Stimulated activated CD8-positive, alpha-beta memory T cell treated with anti-CD3 and anti-CD28 coated beads, Interleukin-12 subunit alpha, Interleukin-12 subunit beta, amount 100 ng/mL, for 1 hour (primary cell): ENCODE results near the gene BBX.

Source experiments
- DNase-seq: peaks from one replicate; pipeline ENCODE4 v3.0.0-alpha.2; 2020; ENCODE audit warnings: low read depth

Gene BBX

DNA sequence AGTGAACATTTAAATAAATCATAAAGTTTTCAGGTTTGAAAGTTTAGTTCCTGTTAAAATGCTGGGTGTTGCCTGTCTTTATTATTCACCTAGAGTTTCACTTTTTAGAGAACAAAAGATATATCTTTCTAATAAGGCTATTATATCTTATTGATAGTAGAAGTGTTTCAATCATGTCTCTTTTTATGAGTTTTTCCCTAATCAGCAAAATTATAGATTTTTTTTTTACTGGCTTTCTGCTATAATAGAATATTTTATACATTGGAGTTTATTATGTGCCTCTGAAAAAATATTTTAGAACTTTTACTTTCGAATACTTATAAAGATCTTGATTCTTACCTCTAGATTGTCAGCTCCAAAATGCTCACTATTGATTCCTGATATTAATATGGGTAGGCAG is 131.5 kb downstream of the BBX start:
- no peak for DNase-seq

- DNase-seq: no peak
Observed at GRCh38 chr3:107657971-107658370, 135.2 kb downstream of the BBX start.

DNA sequence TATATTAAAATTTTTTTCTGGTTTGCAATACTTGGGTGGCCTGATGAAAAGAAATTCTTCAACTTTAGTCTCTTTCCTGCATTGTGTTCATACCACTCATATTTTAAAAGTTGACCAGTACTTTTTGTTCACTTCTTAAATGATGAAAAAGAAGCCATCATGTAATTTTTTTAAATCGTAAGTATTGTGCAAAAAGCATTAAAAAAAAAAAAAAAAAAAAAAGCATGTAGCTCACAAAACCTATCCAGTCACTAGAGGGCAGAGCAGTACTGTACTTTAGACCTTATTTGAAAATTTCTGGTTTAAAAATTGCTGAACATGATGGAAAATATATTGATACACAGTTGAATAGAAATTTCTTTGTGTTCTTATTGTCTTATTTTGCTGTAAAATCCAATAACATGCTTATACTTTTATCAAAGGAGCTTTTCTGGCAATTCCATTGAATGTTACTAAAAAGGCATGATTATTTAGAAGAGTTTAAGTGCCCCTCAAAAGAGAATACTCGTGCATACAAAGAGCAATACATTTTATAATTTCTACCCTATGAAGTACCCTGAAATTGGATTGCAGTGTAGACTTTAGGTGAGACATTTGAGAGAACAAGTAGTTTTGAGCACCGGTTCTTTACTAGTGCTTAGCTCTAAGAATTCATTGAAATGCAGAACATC is 137.7 kb downstream of the BBX start:
- DNase-seq: no peak

GRCh38 chr3:107661447-107662123 is 138.8 kb downstream of the BBX start:
- no peak for DNase-seq

DNA sequence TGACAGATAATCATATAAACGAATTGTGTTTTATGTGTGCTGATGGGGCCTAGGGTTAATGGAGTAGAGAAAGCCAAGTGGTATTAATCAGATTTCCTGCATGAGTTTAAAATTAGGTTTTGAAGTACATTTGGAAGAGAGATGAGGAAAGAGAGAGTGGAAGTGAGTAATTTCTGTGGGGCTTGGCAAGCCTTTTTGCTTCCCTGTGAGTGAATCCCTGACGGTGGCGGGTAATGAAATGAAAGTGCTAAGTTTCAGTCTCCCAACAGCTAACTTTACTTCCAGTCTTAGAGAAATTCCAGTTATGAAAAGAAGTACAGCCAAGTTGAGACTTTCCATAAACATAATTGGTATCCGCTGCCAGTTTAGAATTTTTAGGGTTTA is 139.4 kb downstream of the BBX start:
- no peak for DNase-seq

GRCh38 chr3:107662586-107662985 is 139.8 kb downstream of the BBX start:
- DNase-seq: no peak

- no peak for DNase-seq
Observed at GRCh38 chr3:107663266-107663665, 140.5 kb downstream of the BBX start.

GRCh38 chr3:107664614-107665013 is 141.9 kb downstream of the BBX start:
- DNase-seq: no peak

DNA sequence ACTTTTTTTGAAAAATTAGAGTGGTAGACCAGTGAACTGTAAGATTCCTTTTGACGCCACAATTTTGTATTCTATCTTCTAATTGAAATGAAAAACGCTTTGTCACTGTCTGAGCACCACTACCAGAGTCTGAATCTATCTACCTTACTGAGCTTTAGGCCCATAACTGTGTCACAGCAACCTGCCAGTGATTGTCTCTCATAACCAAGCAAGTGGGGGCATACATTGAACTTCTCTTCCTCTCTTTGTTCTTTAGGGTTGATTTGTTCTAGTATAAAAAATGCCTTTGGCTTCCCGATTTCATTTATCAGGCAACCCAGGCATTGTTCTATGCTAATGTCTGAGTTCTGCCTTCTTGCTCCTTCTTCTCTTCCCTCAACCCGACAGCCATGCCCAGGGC is 142.6 kb downstream of the BBX start:
- DNase-seq: no peak

DNA sequence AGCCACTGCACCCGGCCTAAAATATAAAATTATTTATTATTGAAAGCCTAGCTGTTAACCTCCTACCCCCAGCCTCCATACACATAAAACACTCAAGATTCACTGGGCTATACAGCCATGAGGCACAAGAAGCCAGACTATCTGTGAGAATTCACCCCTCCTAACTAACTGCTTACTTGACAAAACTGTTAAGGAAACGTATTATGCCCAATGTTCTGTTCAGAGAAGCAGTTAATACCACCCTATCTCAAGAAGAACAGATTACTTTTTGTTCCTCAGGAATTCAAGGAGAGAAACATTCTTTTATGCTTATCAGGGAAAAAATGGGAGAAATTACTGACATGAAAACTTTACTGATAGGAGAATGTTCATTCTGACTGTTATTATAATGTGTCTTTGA is 144.1 kb downstream of the BBX start:
- DNase-seq: no peak

- DNase-seq: no peak
Observed at GRCh38 chr3:107668416-107668815, 145.7 kb downstream of the BBX start.

GRCh38 chr3:107668963-107669362 is 146.2 kb downstream of the BBX start:
- DNase-seq: no peak

DNA sequence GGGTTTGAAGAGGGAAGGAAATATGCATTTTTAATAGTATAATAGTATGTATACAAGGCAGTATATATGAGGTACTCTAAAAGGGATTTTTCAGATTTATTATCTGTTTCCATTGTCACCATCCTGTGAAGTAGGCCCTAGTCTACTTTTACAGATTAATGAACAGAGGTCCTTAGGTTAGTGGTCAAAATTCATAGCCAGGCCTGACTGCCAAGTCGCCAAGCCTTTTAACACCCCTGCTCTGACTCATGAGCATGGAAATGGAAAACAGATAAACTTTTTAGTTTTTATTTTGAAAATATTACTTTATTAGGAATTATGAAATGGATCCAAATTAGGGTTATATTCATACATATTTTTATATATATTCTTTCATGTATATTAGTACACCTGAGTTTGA is 146.9 kb downstream of the BBX start:
- DNase-seq: no peak

DNA sequence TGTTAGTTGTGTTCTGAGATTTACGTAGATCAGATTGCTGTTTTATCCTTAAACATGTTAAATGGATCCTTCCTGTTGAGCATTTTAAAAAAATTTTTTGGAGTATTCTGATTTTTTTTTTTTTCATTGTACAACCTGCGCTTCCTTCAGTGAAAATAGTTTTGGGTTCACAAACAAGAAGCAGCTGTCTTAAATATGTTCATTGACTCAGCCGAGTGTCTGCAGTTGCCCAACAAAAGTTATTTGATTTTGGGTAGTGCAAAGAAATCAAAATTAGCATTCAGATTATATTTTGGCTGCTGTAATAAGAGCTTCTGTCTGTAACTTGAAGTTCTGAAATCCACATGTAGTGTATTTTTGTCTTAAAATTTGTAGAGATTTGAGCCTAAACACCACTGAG is 148.2 kb downstream of the BBX start:
- no peak for DNase-seq

GRCh38 chr3:107674371-107674770 is 151.6 kb downstream of the BBX start:
- no peak for DNase-seq

GRCh38 chr3:107675233-107675900 is 152.6 kb downstream of the BBX start:
- no peak for DNase-seq

DNA sequence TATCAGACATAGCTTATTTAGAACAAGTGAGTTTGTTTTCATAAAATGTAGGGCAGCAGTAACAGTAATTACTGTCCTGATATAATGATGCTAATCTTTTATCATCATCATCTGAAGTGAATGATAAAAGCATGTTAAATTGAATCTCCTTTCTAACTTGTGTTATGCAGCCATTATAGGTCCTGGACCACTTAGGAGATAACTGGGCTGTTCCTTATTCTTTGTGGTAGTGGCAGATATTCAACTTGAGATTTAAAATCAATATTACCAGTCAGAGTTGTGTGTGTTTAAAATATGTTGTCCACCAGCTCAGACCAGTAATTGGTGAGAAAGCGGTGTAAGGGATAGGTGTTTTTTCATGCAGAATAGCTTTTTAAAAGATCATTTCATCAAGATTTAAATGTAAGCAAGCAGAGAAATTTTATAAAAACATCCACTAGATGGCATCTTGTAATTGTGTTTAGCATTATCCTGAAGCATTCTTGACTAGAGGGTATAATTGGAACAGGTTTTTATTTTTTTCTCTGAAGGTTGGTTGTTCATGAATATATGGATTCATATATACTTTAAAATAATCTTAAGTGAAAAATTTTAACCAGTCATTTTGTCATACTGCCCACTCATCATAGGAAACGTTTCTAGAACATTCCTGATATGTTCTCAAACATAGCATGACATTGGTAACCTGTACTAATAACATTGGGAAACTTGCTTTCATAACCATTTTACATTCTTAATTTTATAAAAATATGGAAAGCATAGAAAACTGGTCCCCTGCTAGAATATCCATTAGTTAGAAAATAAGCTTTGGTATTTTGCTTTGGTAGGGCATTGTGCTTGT is 153.9 kb downstream of the BBX start:
- no peak for DNase-seq

- DNase-seq: no peak
Observed at GRCh38 chr3:107679921-107680320, 157.2 kb downstream of the BBX start.

GRCh38 chr3:107680698-107681097 is 157.9 kb downstream of the BBX start:
- no peak for DNase-seq

DNA sequence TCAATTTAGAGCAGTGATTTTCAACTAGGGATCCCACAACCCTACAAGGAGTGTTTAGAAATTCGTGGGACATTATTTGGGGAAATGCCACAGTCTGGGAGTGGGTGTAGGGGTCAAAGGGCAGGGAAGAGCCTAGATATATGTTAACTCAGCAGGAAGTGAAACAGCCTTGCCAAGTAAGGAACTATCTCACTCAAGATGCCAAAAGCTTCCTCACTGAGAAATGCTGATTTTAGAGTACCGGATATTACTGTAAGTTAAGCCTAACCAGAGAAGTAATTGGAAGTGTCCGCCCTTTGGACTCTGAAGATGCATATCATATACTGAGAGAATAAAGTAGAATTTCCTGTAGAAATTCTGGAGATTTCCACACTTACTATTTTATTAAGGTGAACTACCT is 158.6 kb downstream of the BBX start:
- DNase-seq: no peak

- no peak for DNase-seq
Observed at GRCh38 chr3:107682580-107682979, 159.8 kb downstream of the BBX start.

DNA sequence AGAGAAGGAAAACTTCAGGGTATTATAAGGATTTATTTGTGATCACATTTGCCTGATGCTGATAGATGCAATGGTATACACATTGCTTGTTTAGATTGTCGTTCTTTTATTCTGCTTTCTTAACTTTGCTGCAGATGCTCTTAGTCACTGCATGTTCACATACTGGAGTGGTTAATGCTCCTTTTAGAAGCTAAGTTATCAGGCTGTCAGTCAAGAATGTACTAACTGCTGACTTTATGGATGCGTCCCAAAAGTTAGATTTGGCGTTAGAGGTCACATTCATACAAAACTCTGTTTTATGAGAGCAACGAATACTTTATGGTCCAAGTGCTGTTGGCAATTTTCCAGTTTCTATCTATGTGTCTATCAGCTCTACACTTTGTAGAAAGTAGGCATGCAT is 160.7 kb downstream of the BBX start:
- DNase-seq: no peak
